OCI-LY3 (cell line): Measurements from ENCODE around the gene PCED1B.
"Not testable (repeated sequence)": the region's sequence is repeated elsewhere in the genome, so short reads cannot be mapped to it uniquely, and the experiment has no call there.

ENCODE experiments used
- H2AFZ ChIP-seq: fragments of 200-600, 300-600 bp; shearing (Covaris generic); 2 replicates; pipeline ENCODE4 v1.6.0; 2014; ENCODE audit warnings: antibody characterized with exemption, low read depth, low read length
- H3K27ac ChIP-seq: fragments of 200-600, 300-600 bp; sonication (generic); 2 replicates; pipeline ENCODE4 v1.5.1; 2014; ENCODE audit warnings: mild to moderate bottlenecking, low read length, moderate library complexity, mixed read lengths
- H3K27me3 ChIP-seq: fragments of 200-600, 300-600 bp; sonication (generic); 2 replicates; pipeline ENCODE4 v1.6.1; 2014; ENCODE audit warnings: low read depth, low read length, mixed read lengths
- H3K36me3 ChIP-seq: fragments of 200-600, 300-600 bp; sonication (generic); replicated peaks from 2 replicates; pipeline ENCODE3; 2014; ENCODE audit warnings: low read depth, low read length, mixed read lengths
- H3K4me1 ChIP-seq: fragments of 300-600, 200-600 bp; sonication (generic); 2 replicates; pipeline ENCODE4 v1.6.1; 2014; ENCODE audit warnings: low read length, mixed read lengths
- H3K4me2 ChIP-seq: fragments of 200-600, 300-600 bp; sonication (generic); 2 replicates; pipeline ENCODE4 v1.6.1; 2014; ENCODE audit warnings: low read length, mixed read lengths
- H3K4me3 ChIP-seq: fragments of 300-600, 200-600 bp; sonication (generic); 2 replicates; pipeline ENCODE4 v1.5.1; 2014; ENCODE audit warnings: antibody characterized with exemption, mild to moderate bottlenecking, low read length, moderate library complexity
- H3K79me2 ChIP-seq: fragments of 300-600, 200-600 bp; shearing (Covaris generic); 2 replicates; pipeline ENCODE4 v1.6.1; 2014; ENCODE audit warnings: mild to moderate bottlenecking, low read length, mixed read lengths
- H3K9ac ChIP-seq: fragments of 300-600, 200-600 bp; shearing (Covaris generic); 2 replicates; pipeline ENCODE4 v1.6.0; 2014; ENCODE audit warnings: mild to moderate bottlenecking, low read length, moderate library complexity
- H3K9me3 ChIP-seq: fragments of 200-600, 300-600 bp; shearing (Covaris generic); 2 replicates; pipeline ENCODE4 v1.6.1; 2014; ENCODE audit warnings: low read length, mixed read lengths; ENCODE audit not compliant: insufficient read depth
- H4K20me1 ChIP-seq: fragments of 200-600, 300-600 bp; sonication (generic); 2 replicates; pipeline ENCODE4 v1.6.1; 2016; ENCODE audit warnings: low read length, mixed read lengths; ENCODE audit not compliant: insufficient read depth
- EZH2phosphoT487 ChIP-seq: fragments of 200-600 bp; shearing (Covaris generic); IDR thresholded peaks from 2 replicates; pipeline ENCODE4 v1.6.1; 2018; ENCODE audit warnings: antibody characterized with exemption, mixed run types, low read depth
- TF ChIP-seq, protein P1 (sequence below): fragments of 200-600, 300-600 bp; sonication (generic); IDR thresholded peaks from 2 replicates; pipeline ENCODE4 v1.5.1; 2014; ENCODE audit warnings: antibody characterized with exemption, low read length, low read depth

Gene PCED1B

DNA sequence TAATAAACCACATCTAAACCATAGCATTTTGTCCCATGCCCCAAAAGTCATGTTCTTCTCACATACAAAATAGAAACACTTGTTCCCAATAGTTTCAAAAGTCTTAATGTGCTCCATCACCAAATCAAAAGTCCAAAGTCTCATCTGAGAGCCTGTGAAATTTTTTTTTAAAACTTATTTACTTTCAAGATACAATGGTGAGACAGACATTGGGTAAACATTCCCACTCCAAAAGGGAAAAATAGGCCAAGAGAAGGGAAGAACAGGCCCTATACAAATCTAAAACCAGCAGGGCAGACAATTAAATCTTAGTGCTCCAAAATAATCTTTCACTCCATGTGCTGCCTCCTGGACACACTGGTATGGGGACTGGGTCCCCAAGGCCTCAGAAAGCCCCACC is 84.7 kb downstream of the PCED1B start:
- Histone ChIP-seq H3K4me2 (no peak overlapping the region), H3K79me2 (no peaks in the 10 kb centered on the region), H2AFZ (no peak overlapping the region), H3K27me3 (no peaks in the 10 kb centered on the region), H3K9ac (no peak overlapping the region), H3K4me1 (peaks cover 10% of the 10 kb centered on the region), H3K36me3 (peaks cover 6% of the 10 kb centered on the region), H4K20me1 (no peaks in the 10 kb centered on the region), H3K4me3 (no peak overlapping the region), H3K9me3 (0 out of 2 replicates have a peak, but pooled peaks cover 4% of the 10 kb centered on the region), H3K27ac (no peak overlapping the region)
- no peak for TF ChIP-seq EZH2phosphoT487
- TF ChIP-seq, protein P1, sequence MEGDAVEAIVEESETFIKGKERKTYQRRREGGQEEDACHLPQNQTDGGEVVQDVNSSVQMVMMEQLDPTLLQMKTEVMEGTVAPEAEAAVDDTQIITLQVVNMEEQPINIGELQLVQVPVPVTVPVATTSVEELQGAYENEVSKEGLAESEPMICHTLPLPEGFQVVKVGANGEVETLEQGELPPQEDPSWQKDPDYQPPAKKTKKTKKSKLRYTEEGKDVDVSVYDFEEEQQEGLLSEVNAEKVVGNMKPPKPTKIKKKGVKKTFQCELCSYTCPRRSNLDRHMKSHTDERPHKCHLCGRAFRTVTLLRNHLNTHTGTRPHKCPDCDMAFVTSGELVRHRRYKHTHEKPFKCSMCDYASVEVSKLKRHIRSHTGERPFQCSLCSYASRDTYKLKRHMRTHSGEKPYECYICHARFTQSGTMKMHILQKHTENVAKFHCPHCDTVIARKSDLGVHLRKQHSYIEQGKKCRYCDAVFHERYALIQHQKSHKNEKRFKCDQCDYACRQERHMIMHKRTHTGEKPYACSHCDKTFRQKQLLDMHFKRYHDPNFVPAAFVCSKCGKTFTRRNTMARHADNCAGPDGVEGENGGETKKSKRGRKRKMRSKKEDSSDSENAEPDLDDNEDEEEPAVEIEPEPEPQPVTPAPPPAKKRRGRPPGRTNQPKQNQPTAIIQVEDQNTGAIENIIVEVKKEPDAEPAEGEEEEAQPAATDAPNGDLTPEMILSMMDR, result no peak

DNA sequence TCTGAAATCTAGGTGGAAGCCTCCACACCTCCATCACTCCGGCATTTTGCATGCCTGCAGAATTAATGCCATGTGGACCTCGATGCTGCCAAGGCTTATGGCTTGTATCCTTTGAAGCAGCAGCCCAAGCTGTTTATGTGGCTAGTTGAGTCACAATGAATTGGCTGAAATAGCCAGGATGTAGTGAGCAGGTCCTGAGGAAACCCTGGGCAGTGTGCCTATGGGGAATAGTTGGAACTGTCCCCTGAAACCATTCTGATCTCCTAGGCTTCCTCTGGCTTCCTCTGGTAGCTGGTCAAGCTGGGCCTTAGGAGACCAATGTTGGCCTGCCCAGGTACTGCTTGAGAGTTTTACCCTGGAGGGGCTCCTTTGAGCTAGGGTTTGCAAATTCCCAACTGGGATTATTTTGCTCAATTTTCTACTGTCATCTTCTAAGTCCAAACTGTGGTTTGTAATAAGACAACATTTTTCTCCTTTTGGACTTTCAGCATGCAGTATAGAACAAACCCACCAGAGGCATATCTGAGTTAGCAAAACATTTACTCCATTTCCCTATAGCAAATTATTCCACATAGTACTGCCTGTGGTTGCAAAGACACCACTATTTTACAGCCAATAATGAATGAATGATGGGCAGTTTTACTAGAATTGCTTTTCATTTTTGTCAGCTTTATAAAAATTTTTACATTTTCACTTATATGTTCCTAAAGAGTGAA is 85.5 kb downstream of the PCED1B start:
- Histone ChIP-seq H3K4me3 (no peak overlapping the region), H3K27ac (no peak overlapping the region), H3K9me3 (no peaks in the 10 kb centered on the region), H3K4me1 (peaks cover 10% of the 10 kb centered on the region), H3K27me3 (no peaks in the 10 kb centered on the region), H3K36me3 (peaks cover 4% of the 10 kb centered on the region), H3K9ac (no peak overlapping the region), H3K4me2 (no peak overlapping the region), H3K79me2 (no peaks in the 10 kb centered on the region), H4K20me1 (no peaks in the 10 kb centered on the region), H2AFZ (no peak overlapping the region)
- TF ChIP-seq, protein P1, result no peak
- TF ChIP-seq EZH2phosphoT487, result no peak

DNA sequence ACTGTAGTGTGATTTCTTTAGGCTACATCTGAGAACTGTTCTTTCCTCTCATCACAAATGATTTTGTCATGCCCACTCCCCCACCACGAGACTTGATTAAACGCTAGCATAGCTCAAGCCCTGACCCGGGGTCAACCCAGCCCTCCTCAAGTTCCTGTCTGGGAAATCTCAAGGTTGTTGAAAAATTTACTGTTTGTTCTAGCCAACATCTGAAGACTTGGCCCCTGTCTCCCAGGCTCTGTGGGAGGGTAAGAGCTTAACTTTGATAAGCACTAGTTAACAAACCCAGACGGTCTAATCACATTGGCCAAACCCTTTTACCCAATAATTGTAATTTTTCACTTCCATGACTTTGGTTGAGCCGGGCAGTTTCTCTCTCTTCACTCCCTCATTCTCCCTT is 86.5 kb downstream of the PCED1B start:
- no peak overlapping the region for H3K9ac ChIP-seq
- H3K9me3 ChIP-seq, result no peaks in the 10 kb centered on the region
- peaks cover 2% of the 10 kb centered on the region for H3K4me1 ChIP-seq
- no peak overlapping the region for H2AFZ ChIP-seq
- TF ChIP-seq EZH2phosphoT487, result no peak
- TF ChIP-seq, protein P1, result no peak
- H3K27me3 ChIP-seq, result no peaks in the 10 kb centered on the region
- no peak overlapping the region for H3K4me3 ChIP-seq
- H4K20me1 ChIP-seq, result no peaks in the 10 kb centered on the region
- no peak overlapping the region for H3K27ac ChIP-seq
- H3K79me2 ChIP-seq, result no peaks in the 10 kb centered on the region
- H3K36me3 ChIP-seq, result no peaks in the 10 kb centered on the region
- no peak overlapping the region for H3K4me2 ChIP-seq

DNA sequence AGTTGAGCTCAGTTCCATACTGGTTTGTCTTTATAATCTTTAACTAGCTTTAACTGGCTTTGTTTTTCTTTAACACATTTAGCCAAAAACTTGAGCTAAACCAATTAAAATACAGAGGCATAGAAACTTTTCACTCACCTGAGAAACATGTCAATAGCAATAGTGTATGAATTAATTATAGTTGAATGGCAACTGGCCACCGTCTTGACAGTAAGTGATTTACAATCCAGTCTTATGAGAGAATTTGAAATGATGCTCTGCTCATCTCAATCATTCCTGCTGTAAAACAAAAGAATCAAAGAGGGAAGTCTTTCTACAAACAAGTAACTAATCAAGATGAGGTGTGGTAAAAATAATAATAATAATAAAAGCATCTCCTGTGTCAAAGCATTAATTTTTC is 86.9 kb downstream of the PCED1B start:
- no peak overlapping the region for H3K4me2 ChIP-seq
- H3K9ac ChIP-seq, result no peak overlapping the region

DNA sequence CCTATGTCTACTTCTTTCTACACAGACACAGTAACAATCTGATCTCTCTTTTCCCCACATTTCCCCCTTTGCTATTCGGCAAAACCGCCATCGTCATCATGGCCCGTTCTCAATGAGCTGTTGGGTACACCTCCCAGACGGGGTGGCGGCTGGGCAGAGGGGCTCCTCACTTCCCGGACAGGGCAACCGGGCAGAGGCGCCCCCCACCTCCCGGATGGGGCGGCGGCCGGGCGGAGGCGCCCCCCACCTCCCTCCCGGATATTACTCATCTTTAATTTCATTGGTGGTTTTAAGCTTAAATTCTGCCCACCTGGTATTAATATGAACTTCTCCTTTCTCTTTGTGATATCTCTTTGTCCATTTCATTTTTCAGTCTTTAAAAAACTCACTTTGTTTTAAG is 90.9 kb downstream of the PCED1B start:
- H3K27me3 ChIP-seq, H3K4me1 ChIP-seq, H3K4me3 ChIP-seq, H3K27ac ChIP-seq, H3K79me2 ChIP-seq, H3K9me3 ChIP-seq, H3K9ac ChIP-seq, H3K36me3 ChIP-seq, H3K4me2 ChIP-seq, H2AFZ ChIP-seq, H4K20me1 ChIP-seq: not testable (repeated sequence)

More for the DNA sequence above, 86.9 kb downstream of the PCED1B start:
- Histone ChIP-seq H2AFZ (no peak overlapping the region), H3K36me3 (no peaks in the 10 kb centered on the region), H3K27me3 (no peaks in the 10 kb centered on the region), H4K20me1 (no peaks in the 10 kb centered on the region), H3K79me2 (no peaks in the 10 kb centered on the region), H3K4me1 (no peaks in the 10 kb centered on the region), H3K4me3 (no peak overlapping the region), H3K27ac (no peak overlapping the region), H3K9me3 (no peaks in the 10 kb centered on the region)
- TF ChIP-seq EZH2phosphoT487, result no peak
- TF ChIP-seq, protein P1, result no peak
